Lower leg skin (tissue), 3 donors: Measurements from ENCODE around the gene LIFR.

Experiments
- POLR2A ChIP-seq, 2 donors: fragments of 450-650 bp; IDR thresholded peaks; one replicate each; pipeline ENCODE4 v1.6.1; 2016 to 2017; ENCODE audit warnings: antibody characterized with exemption in 2 of 2, mild to moderate bottlenecking in 1 of 2, moderate library complexity in 1 of 2
- TF ChIP-seq, protein P1 (sequence below), 3 donors: fragments of 450-650 bp; IDR thresholded peaks; one replicate each; pipeline ENCODE4 v1.5.1; 2016; ENCODE audit warnings: antibody characterized with exemption in 3 of 3, mild to moderate bottlenecking in 3 of 3, moderate library complexity in 2 of 3

DNA sequence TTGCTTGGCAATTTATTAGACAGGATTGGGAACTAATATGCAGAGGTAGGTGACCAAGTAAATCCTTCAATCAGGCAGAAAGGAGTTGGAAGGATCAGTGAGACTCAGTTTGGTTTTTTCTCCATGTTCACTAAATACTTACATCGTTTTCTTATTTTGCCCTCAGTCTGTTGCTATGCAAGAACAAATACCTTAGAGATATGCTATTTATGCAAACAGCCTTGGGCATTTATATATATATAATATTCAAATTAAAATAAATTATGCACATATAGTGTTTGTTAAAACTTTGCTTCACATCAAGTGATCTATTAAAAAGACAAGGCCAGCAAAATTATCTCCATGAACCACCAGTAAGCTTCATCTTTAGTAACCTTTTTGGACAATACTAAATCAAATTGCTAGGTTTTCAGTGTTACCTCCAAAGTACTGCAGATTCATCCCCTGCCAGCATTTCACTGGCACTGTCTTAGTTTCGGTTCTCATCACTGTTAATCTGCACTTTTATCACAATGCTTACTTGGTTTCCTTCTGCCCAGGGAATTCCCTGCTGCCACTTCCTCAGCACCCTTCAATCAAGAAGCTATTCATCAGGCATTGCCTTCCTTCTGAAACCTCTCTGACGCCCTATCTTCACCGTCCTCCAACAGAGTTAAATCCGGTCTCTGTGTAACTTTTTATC, 26.0 kb upstream of the LIFR start:
- TF ChIP-seq, protein P1, sequence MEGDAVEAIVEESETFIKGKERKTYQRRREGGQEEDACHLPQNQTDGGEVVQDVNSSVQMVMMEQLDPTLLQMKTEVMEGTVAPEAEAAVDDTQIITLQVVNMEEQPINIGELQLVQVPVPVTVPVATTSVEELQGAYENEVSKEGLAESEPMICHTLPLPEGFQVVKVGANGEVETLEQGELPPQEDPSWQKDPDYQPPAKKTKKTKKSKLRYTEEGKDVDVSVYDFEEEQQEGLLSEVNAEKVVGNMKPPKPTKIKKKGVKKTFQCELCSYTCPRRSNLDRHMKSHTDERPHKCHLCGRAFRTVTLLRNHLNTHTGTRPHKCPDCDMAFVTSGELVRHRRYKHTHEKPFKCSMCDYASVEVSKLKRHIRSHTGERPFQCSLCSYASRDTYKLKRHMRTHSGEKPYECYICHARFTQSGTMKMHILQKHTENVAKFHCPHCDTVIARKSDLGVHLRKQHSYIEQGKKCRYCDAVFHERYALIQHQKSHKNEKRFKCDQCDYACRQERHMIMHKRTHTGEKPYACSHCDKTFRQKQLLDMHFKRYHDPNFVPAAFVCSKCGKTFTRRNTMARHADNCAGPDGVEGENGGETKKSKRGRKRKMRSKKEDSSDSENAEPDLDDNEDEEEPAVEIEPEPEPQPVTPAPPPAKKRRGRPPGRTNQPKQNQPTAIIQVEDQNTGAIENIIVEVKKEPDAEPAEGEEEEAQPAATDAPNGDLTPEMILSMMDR (IDR thresholded peaks at IDR 0.05): no peak
- no peak for TF ChIP-seq POLR2A (IDR thresholded peaks at IDR 0.05)
